Ammon's horn (tissue), 1 donor: ENCODE measurements around the gene ALDH9A1.
"Not testable (repeated sequence)": the region's sequence is repeated elsewhere in the genome, so short reads cannot be mapped to it uniquely, and the experiment has no call there.

ENCODE experiments used
- DNase-seq: peaks from one replicate; pipeline ENCODE4 v3.0.0-alpha.2; 2016; ENCODE audit warnings: low spot score

ALDH9A1 gene

DNA sequence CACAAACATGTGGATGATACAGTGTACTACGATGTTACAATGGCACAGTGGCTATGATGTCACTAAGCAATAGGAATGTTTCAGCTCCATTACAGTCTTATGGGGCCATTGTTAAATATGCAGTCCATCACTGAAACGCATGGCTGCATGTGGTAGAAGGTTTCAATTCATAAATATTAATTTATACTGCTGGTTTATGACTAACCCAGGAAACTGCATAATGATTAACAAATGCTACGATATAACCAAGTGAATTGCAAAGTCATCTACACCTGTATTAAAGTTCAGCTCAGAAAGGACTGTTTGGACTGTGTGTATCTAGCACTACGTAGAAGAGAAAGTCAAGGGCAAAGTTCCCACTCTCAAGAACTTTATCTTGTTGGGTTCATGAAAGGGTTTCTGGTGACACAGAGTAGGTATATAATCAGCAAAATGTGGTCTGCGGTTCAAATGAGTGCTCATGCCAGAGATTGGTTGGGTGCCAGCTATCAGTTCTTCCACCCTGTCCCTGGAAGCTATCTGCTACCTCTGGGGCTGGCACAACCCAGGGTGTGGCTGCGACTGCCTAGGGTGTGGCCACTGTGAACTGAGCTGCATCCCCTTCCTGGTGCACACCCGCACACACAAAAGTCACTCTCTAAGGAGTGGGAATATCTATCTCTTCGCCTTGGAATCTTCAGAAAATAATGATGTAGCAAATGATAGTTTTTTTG, 52.6 kb downstream of the ALDH9A1 start:
- DNase-seq = no peak

- no peak for DNase-seq
These were observed 54.2 kb downstream of the ALDH9A1 start for GRCh38 chr1:165644064-165644735.

GRCh38 chr1:165641231-165641987, 57.0 kb downstream of the ALDH9A1 start:
- no peak for DNase-seq

GRCh38 chr1:165639821-165640623, 58.3 kb downstream of the ALDH9A1 start:
- DNase-seq = no peak

DNA sequence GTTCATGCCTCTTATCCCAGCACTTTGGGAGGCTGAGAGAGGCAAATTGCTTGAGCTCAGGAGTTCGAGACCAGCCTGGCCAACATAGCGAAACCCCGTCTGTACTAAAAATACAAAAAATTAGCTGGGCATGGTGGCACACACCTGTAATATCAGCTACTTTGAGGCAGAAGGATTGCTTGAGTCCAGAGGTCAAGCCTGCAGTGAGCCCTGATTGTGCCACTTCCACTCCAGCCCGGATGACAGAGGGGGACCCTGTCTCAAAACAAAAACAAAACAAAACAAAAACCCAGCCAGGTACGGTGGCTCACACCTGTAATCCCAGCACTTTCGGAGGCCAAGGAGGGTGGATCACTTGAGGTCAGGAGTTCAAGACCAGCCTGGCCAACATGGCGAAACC, 60.2 kb downstream of the ALDH9A1 start:
- DNase-seq = not testable (repeated sequence)

GRCh38 chr1:165637427-165637826, 60.9 kb downstream of the ALDH9A1 start:
- no peak for DNase-seq

DNA sequence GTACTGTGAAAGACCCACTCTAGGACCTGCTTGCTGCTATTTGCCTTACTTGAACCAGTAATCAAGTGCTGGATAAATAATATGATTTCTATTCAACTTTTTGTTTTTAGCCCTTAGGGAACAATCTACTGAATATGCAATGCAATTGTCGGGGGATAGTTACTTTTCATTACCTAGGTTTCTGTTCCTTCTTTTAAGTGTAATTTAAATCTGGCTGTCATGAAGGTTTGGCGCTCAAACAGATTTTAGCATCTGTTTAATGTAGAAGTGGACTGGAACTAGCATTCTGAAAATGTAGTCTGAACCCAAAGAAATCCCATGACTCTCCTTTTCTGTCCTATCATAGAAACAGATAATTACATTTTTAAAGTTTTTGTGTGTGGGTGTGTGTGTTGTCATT, 62.5 kb downstream of the ALDH9A1 start:
- no peak for DNase-seq

DNA sequence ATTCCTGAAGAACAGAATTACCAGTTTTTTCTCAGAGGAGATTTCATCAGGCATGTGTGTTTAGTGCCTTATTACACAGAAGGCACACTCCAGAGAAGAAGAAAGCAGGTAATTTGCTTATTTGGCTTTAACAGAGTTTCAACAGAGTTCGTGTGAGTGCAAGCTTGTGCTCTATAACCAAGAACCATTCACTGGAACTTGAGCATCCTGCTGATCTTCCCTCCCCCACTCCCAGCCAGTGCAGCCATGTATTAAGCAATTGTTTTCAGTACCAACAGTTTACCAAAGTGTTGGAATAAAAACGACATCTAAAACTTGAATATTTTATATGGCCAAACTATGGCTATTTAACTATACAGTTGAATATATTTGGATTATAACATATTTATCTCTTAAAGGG, 63.0 kb downstream of the ALDH9A1 start:
- peak; percentile 54 for DNase-seq

GRCh38 chr1:165634154-165634921, 64.0 kb downstream of the ALDH9A1 start:
- DNase-seq = no peak

- no peak for DNase-seq
These were observed 64.7 kb downstream of the ALDH9A1 start for GRCh38 chr1:165633614-165634013.

GRCh38 chr1:165632491-165632890, 65.9 kb downstream of the ALDH9A1 start:
- no peak for DNase-seq

- DNase-seq = no peak
These were observed 66.3 kb downstream of the ALDH9A1 start for GRCh38 chr1:165632152-165632469.

- DNase-seq = peak; percentile 63
These were observed 66.8 kb downstream of the ALDH9A1 start for GRCh38 chr1:165631342-165632151.

- peak; percentile 97 for DNase-seq
These were observed 67.6 kb downstream of the ALDH9A1 start, which contains the start of gene MGST3 for GRCh38 chr1:165630629-165631341. TSS of gene MGST3 (plus strand) at chr1:165631234. CDS start at chr1:165649848, 18,614 bp downstream.

GRCh38 chr1:165629848-165630628, 68.3 kb downstream of the ALDH9A1 start:
- peak; percentile 22 for DNase-seq

GRCh38 chr1:165629151-165629550, 69.2 kb downstream of the ALDH9A1 start:
- DNase-seq = no peak

- no peak for DNase-seq
These were observed 70.1 kb downstream of the ALDH9A1 start for GRCh38 chr1:165628147-165628822.

GRCh38 chr1:165624441-165624840, 73.9 kb downstream of the ALDH9A1 start:
- no peak for DNase-seq
